ENCODE results near the gene ABCA3. TPM values are rescaled to one million over a fixed set of nuclear protein-coding genes. Genes with fewer than 3 reads are reported as not detected.

Gene ABCA3
- total and polyA plus RNA-seq, 8 donors = 6.8 to 334 (median 12.9) TPM

- H3K27ac ChIP-seq = no peak overlapping the region
- TF ChIP-seq CTCF (IDR thresholded peaks at IDR 0.05) = no peak
- no peaks in the 10 kb centered on the region for H3K4me1 ChIP-seq
- peaks cover 0 to 78% of the 10 kb centered on the region in 2 donors for H3K36me3 ChIP-seq
- intact Hi-C loops (cut with DNase I) = no loop called here
- H3K9me3 ChIP-seq = no peaks in the 10 kb centered on the region
- DNase-seq (peak in 1 of 4 donors; percentile 64), ATAC-seq (no peak)
- H3K4me3 ChIP-seq = no peak overlapping the region
- no peaks in the 10 kb centered on the region for H3K27me3 ChIP-seq
Measured at GRCh38 chr16:2295056-2295798, 45.3 kb downstream of the ABCA3 start.

DNA sequence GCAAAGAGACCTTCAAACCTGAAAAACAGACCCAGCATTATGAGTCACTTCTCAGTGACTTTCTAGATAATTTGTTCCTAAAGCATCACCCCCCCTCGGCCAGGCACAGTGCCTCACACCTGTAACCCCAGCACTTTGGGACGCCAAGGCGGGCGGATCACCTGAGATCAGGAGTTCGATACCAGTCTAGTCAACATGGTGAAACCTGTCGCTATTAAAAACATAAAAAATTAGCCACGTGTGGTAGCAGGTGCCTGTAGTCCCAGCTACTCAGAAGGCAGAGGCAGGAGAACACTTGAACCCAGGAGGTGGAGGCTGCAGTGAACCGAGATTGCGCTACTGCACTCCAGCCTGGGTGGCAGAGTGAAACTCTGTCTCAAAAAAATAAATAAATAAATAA lies 48.3 kb downstream of the ABCA3 start:
- Histone ChIP-seq H3K27ac (no peak overlapping the region), H3K4me1 (no peaks in the 10 kb centered on the region), H3K9me3 (no peaks in the 10 kb centered on the region), H3K4me3 (no peak overlapping the region), H3K36me3 (peaks cover 0 to 79% of the 10 kb centered on the region in 2 donors), H3K27me3 (no peaks in the 10 kb centered on the region)
- ATAC-seq = no peak
- TF ChIP-seq CTCF (IDR thresholded peaks at IDR 0.05) = no peak
- no peak for DNase-seq
- intact Hi-C loops (cut with DNase I) = no loop called here

- no peak overlapping the region for H3K27ac ChIP-seq
- no peaks in the 10 kb centered on the region for H3K4me1 ChIP-seq
- no peak for ATAC-seq
- H3K36me3 ChIP-seq = peaks cover 0 to 85% of the 10 kb centered on the region in 2 donors
- H3K9me3 ChIP-seq = no peaks in the 10 kb centered on the region
- intact Hi-C loops (cut with DNase I) = no loop called here
- TF ChIP-seq CTCF (IDR thresholded peaks at IDR 0.05) = no peak
- peak in 1 of 4 donors; percentile 78 for DNase-seq
- no peaks in the 10 kb centered on the region for H3K27me3 ChIP-seq
- H3K4me3 ChIP-seq = no peak overlapping the region
Measured at GRCh38 chr16:2289282-2289681, 51.2 kb downstream of the ABCA3 start.

GRCh38 chr16:2288726-2289125 lies 51.8 kb downstream of the ABCA3 start:
- intact Hi-C loops (cut with DNase I) = no loop called here
- peaks cover 0 to 88% of the 10 kb centered on the region in 2 donors for H3K36me3 ChIP-seq

More at GRCh38 chr16:2288726-2289125, 51.8 kb downstream of the ABCA3 start:
- DNase-seq (no peak), ATAC-seq (no peak)
- H3K27ac ChIP-seq = no peak overlapping the region
- H3K9me3 ChIP-seq = no peaks in the 10 kb centered on the region
- no peaks in the 10 kb centered on the region for H3K27me3 ChIP-seq
- H3K4me1 ChIP-seq = no peaks in the 10 kb centered on the region
- no peak overlapping the region for H3K4me3 ChIP-seq
- TF ChIP-seq CTCF (IDR thresholded peaks at IDR 0.05) = no peak
